Transverse colon (tissue), 3 donors: Measurements from ENCODE around the gene THPO.

Source experiments
- CTCF ChIP-seq, 5 experiments: fragments of 200-600 bp in 3 of 5; fragments of 450-650 bp in 2 of 5; sonication (generic) in 3 of 5; IDR thresholded peaks; 1 replicate in 2 of 5; 2 replicates in 3 of 5; pipeline ENCODE4 v1.5.1; 2016 to 2017; ENCODE audit warnings: antibody characterized with exemption in 5 of 5, inconsistent platforms in 3 of 5, mild to moderate bottlenecking in 2 of 5, moderate library complexity in 1 of 5
- POLR2A ChIP-seq: fragments of 450-650 bp; IDR thresholded peaks from one replicate; pipeline ENCODE4 v1.6.1; 2016; ENCODE audit warnings: antibody characterized with exemption, mild to moderate bottlenecking, moderate library complexity

- no peak for TF ChIP-seq CTCF (IDR thresholded peaks at IDR 0.05)
- TF ChIP-seq POLR2A = no peak
These were observed 4.5 kb upstream of the THPO start for GRCh38 chr3:184382326-184383032.
